IMR-90 (cell line): ENCODE results near the gene NR4A1. TPM values are rescaled to one million over a fixed set of nuclear protein-coding genes. Genes with fewer than 3 reads are reported as not detected.

Experiments used
- ATAC-seq: fragments of 200-7000 bp; cut with Tn5 transposase; 2 replicates; pipeline ENCODE4 v1.9.1; 2020; ENCODE audit warnings: low read depth, mild to moderate bottlenecking, moderate library complexity
- BruUV-seq: library from RNA; stranded (reverse); fragments of 400-500 nt; replicated peaks from 2 replicates; lab custom pipeline; 2021; lab: Mats Ljungman, UMichigan
- CTCF ChIA-PET: fragments of 300-600 bp; formaldehyde crosslinking; extraction: SDS; loops from one replicate; lab custom pipeline; 2021; ENCODE audit warnings: antibody characterized with exemption; lab: Yijun Ruan, JAX
- POLR2A ChIA-PET: fragments of 300-600 bp; sonication (Branson Sonifier 250); formaldehyde crosslinking; loops from one replicate; lab custom pipeline; 2022; ENCODE audit warnings: antibody characterized with exemption; ENCODE audit not compliant: unreplicated experiment; lab: Charles Lee
- DNase-seq: peaks from one replicate; pipeline ENCODE4 v3.0.0; 2013
- H2AFZ ChIP-seq: replicated peaks from 2 replicates; pipeline ENCODE3; 2013; ENCODE audit warnings: low read length, mild to moderate bottlenecking; ENCODE audit not compliant: poor library complexity
- H2AK5ac ChIP-seq: 2 replicates; pipeline ENCODE4 v1.6.1; 2013; ENCODE audit warnings: low read depth, low read length, inconsistent platforms
- H2AK9ac ChIP-seq: replicated peaks from 2 replicates; pipeline ENCODE3; 2013; ENCODE audit warnings: mild to moderate bottlenecking, low read depth, low read length, moderate library complexity; ENCODE audit not compliant: poor library complexity
- H2BK120ac ChIP-seq: 2 replicates; pipeline ENCODE4 v1.6.1; 2013; ENCODE audit warnings: low read depth, low read length, inconsistent platforms
- H2BK15ac ChIP-seq: 3 replicates; pipeline ENCODE4 v1.6.1; 2013; ENCODE audit warnings: low read depth, low read length, inconsistent platforms
- H2BK20ac ChIP-seq: 2 replicates; pipeline ENCODE4 v1.6.1; 2013; ENCODE audit warnings: low read depth, mild to moderate bottlenecking, inconsistent platforms, low read length, moderate library complexity
- H2BK5ac ChIP-seq: 2 replicates; pipeline ENCODE4 v1.6.1; 2013; ENCODE audit warnings: mild to moderate bottlenecking, low read depth, low read length, inconsistent platforms; ENCODE audit not compliant: poor library complexity, severe bottlenecking
- H3K14ac ChIP-seq: replicated peaks from 2 replicates; pipeline ENCODE4 v1.6.1; 2013; ENCODE audit warnings: low read depth, low read length, inconsistent platforms
- H3K18ac ChIP-seq: 2 replicates; pipeline ENCODE4 v1.6.1; 2013; ENCODE audit warnings: low read depth, low read length, control low read depth
- H3K23ac ChIP-seq: 2 replicates; pipeline ENCODE4 v1.6.1; 2013; ENCODE audit warnings: low read depth, low read length, inconsistent platforms
- H3K27ac ChIP-seq: 2 replicates; pipeline ENCODE4 v1.5.1; 2013; ENCODE audit warnings: mild to moderate bottlenecking, control low read depth, low read length; ENCODE audit not compliant: insufficient read depth
- H3K27me3 ChIP-seq: 2 replicates; pipeline ENCODE4 v1.6.1; 2013; ENCODE audit warnings: low read length; ENCODE audit not compliant: control insufficient read depth, insufficient read depth
- H3K36me3 ChIP-seq: 2 replicates; pipeline ENCODE4 v1.6.1; 2013; ENCODE audit warnings: low read length, mixed read lengths; ENCODE audit not compliant: control insufficient read depth, insufficient read depth
- H3K4ac ChIP-seq: 2 replicates; pipeline ENCODE4 v1.6.1; 2013; ENCODE audit warnings: low read depth, low read length, inconsistent platforms
- H3K4me1 ChIP-seq: 2 replicates; pipeline ENCODE4 v1.6.1; 2013; ENCODE audit warnings: low read length, mixed read lengths; ENCODE audit not compliant: control insufficient read depth, insufficient read depth
- H3K4me2 ChIP-seq: 2 replicates; pipeline ENCODE4 v1.6.1; 2013; ENCODE audit warnings: low read depth, mild to moderate bottlenecking, control low read depth, low read length, moderate library complexity
- H3K4me3 ChIP-seq: 2 replicates; pipeline ENCODE4 v1.5.1; 2013; ENCODE audit warnings: low read depth, mild to moderate bottlenecking, control low read depth, low read length, moderate library complexity; ENCODE audit not compliant: insufficient read depth
- H3K56ac ChIP-seq: 2 replicates; pipeline ENCODE4 v1.6.1; 2013; ENCODE audit warnings: low read length, inconsistent platforms; ENCODE audit not compliant: insufficient read depth; ENCODE audit errors: extremely low read depth
- H3K79me1 ChIP-seq, 2 experiments: 2 replicates each; pipeline ENCODE4 v1.6.1; 2013; ENCODE audit warnings: low read length in 2 of 2, inconsistent platforms in 1 of 2, low read depth in 1 of 2
- H3K9ac ChIP-seq: 2 replicates; pipeline ENCODE4 v1.6.1; 2013; ENCODE audit warnings: low read depth, low read length, control low read depth
- H3K9me1 ChIP-seq: 2 replicates; pipeline ENCODE4 v1.6.1; 2013; ENCODE audit warnings: low read length, inconsistent platforms; ENCODE audit not compliant: insufficient read depth
- H3K9me3 ChIP-seq: 2 replicates; pipeline ENCODE4 v1.6.1; 2013; ENCODE audit warnings: low read length; ENCODE audit not compliant: control insufficient read depth, insufficient read depth
- H4K20me1 ChIP-seq: 2 replicates; pipeline ENCODE4 v1.6.1; 2013; ENCODE audit warnings: low read length, inconsistent platforms; ENCODE audit not compliant: insufficient read depth
- H4K5ac ChIP-seq: 2 replicates; pipeline ENCODE4 v1.6.1; 2013; ENCODE audit warnings: mild to moderate bottlenecking, low read depth, low read length, control low read depth
- H4K8ac ChIP-seq, 2 experiments: 2 replicates each; pipeline ENCODE4 v1.6.1; 2013; ENCODE audit warnings: low read depth in 2 of 2, low read length in 2 of 2, control low read depth in 1 of 2, inconsistent platforms in 1 of 2
- H4K91ac ChIP-seq: 2 replicates; pipeline ENCODE4 v1.6.1; 2013; ENCODE audit warnings: low read depth, low read length, inconsistent platforms; ENCODE audit not compliant: insufficient read depth
- BHLHE40 ChIP-seq: fragments of 150-350 bp; IDR thresholded peaks from 2 replicates; pipeline ENCODE4 v1.6.1; 2016; ENCODE audit warnings: mild to moderate bottlenecking, low read depth, low read length
- CEBPB ChIP-seq: IDR thresholded peaks from 2 replicates; pipeline ENCODE4 v1.6.1; 2012; ENCODE audit warnings: low read depth, low read length, improper control_type of control experiment
- CHD1 ChIP-seq: IDR thresholded peaks from 2 replicates; pipeline ENCODE4 v1.6.1; 2012; ENCODE audit warnings: low read depth, low read length, improper control_type of control experiment
- CTCF ChIP-seq: conservative IDR thresholded peaks from 2 replicates; pipeline ENCODE4 v1.5.1; 2012; ENCODE audit warnings: mild to moderate bottlenecking, low read depth, low read length, improper control_type of control experiment
- ELK1 ChIP-seq: fragments of 150-350 bp; IDR thresholded peaks from 2 replicates; pipeline ENCODE4 v1.6.1; 2016; ENCODE audit warnings: low read depth, mild to moderate bottlenecking, low read length, moderate library complexity, borderline replicate concordance
- FOS ChIP-seq: fragments of 150-350 bp; IDR thresholded peaks from 2 replicates; pipeline ENCODE4 v1.6.1; 2016; ENCODE audit warnings: low read depth, low read length
- MAFK ChIP-seq: IDR thresholded peaks from 2 replicates; pipeline ENCODE4 v1.6.1; 2012; ENCODE audit warnings: low read depth, low read length, improper control_type of control experiment
- MAZ ChIP-seq: IDR thresholded peaks from 2 replicates; pipeline ENCODE4 v1.6.1; 2012; ENCODE audit warnings: low read depth, mild to moderate bottlenecking, low read length, improper control_type of control experiment, moderate library complexity, borderline replicate concordance
- MXI1 ChIP-seq: IDR thresholded peaks from 2 replicates; pipeline ENCODE4 v1.6.1; 2012; ENCODE audit warnings: low read depth, mild to moderate bottlenecking, low read length, moderate library complexity, borderline replicate concordance
- NFE2L2 ChIP-seq: fragments of 150-350 bp; IDR thresholded peaks from 2 replicates; pipeline ENCODE4 v1.6.1; 2016; ENCODE audit warnings: low read depth, mild to moderate bottlenecking, low read length
- POLR2A ChIP-seq: IDR thresholded peaks from 2 replicates; pipeline ENCODE4 v1.6.1; 2012; ENCODE audit warnings: mild to moderate bottlenecking, low read depth, low read length
- RAD21 ChIP-seq: IDR thresholded peaks from 2 replicates; pipeline ENCODE4 v1.6.1; 2012; ENCODE audit warnings: low read length, improper control_type of control experiment
- RCOR1 ChIP-seq: IDR thresholded peaks from 2 replicates; pipeline ENCODE4 v1.6.1; 2012; ENCODE audit warnings: mild to moderate bottlenecking, low read length, improper control_type of control experiment; ENCODE audit not compliant: insufficient replicate concordance
- RFX5 ChIP-seq: IDR thresholded peaks from 2 replicates; pipeline ENCODE4 v1.8.0; 2012; ENCODE audit warnings: low read depth, mild to moderate bottlenecking, low read length, moderate library complexity
- SMC3 ChIP-seq: fragments of 150-350 bp; IDR thresholded peaks from 2 replicates; pipeline ENCODE4 v1.6.1; 2016; ENCODE audit warnings: low read depth, mild to moderate bottlenecking, antibody characterized with exemption, low read length, moderate library complexity
- USF2 ChIP-seq: fragments of 150-350 bp; IDR thresholded peaks from 2 replicates; pipeline ENCODE4 v1.6.1; 2017; ENCODE audit warnings: mild to moderate bottlenecking, antibody characterized with exemption, low read length, low read depth
- WGBS, 2 experiments: methylation state at CpG; one replicate each; pipeline versions ENCODE4 v1.1.5 to v1.1.7; 2013; ENCODE audit warnings: missing lambda C conversion rate in 2 of 2; ENCODE audit not compliant: insufficient read length in 1 of 2; ENCODE audit errors: extremely low coverage in 2 of 2; 5-methylcytosine and 5-hydroxymethylcytosine counted together
- dilution Hi-C: fragments of 300-500 bp; cut with HindIII; formaldehyde crosslinking; loops from one replicate; pipeline ENCODE4 v1.14.3; 2018; ENCODE audit warnings: low sequenced_read_pairs; ENCODE audit not compliant: unreplicated experiment
- in situ Hi-C: fragments of 300-500 bp; cut with MboI; formaldehyde crosslinking; loops from 3 replicates; pipeline ENCODE4 v1.14.3; 2019; ENCODE audit warnings: low sequenced_read_pairs, inconsistent platforms, mixed read lengths
- intact Hi-C: fragments of 100-400 bp; cut with micrococcal nuclease; formaldehyde crosslinking; loops from 2 replicates; pipeline ENCODE4 v1.10.0; 2022
- polyA plus RNA-seq, 3 experiments: library from polyadenylated mRNA; depleted of rRNA; stranded (reverse); fragments of >200 nt; gene quantifications; 2 replicates each; pipeline ENCODE4 v1.2.3, GENCODE V29; 2012; ENCODE audit warnings: low replicate concordance in 1 of 3
- total RNA-seq: library from RNA; depleted of rRNA; stranded (reverse); fragments of >200 nt; gene quantifications from 2 replicates; pipeline ENCODE4 v1.2.3, GENCODE V29; 2012

The NR4A1 gene
- total and polyA plus RNA-seq, 2 of the 4 experiments (the other 2 are of a cell fraction), result 6.6 to 34.1 TPM

- Histone ChIP-seq H3K9me3 (no peaks in the 10 kb centered on the region), H3K36me3 (peaks cover 43% of the 10 kb centered on the region), H3K56ac (no peak overlapping the region), H3K18ac (no peak overlapping the region), H3K27ac (no peak overlapping the region), H3K4me2 (no peak overlapping the region), H3K23ac (no peak overlapping the region), H3K9ac (no peak overlapping the region), H4K8ac (no peak overlapping the region), H4K20me1 (peaks cover 46% of the 10 kb centered on the region), H2BK5ac (no peak overlapping the region), H3K14ac (no peak overlapping the region), H3K4me3 (no peak overlapping the region; the same call in 1 of the 2 replicates), H3K9me1 (peaks cover 14% of the 10 kb centered on the region; the same call in 1 of the 2 replicates), H4K5ac (no peak overlapping the region), H3K79me1 (peaks cover 0 to 57% of the 10 kb centered on the region in 2 experiments; a peak in 2 of 4 replicates), H3K4ac (no peak overlapping the region), H4K91ac (no peak overlapping the region), H2BK120ac (no peak overlapping the region), H3K27me3 (no peaks in the 10 kb centered on the region), H2AFZ (no peak overlapping the region), H2AK5ac (no peak overlapping the region), H3K4me1 (peaks cover 18% of the 10 kb centered on the region), H2BK15ac (no peak overlapping the region), H2AK9ac (no peak overlapping the region), H2BK20ac (no peak overlapping the region)
- in situ Hi-C loops (no loop called here), dilution Hi-C loops (no loop called here), intact Hi-C loops (no loop called here)
- CTCF ChIA-PET, result no interaction called here
- no TSS peak for BruUV-seq
- TF ChIP-seq BHLHE40 (no peak), ELK1 (no peak), RCOR1 (no peak), RAD21 (no peak), MXI1 (no peak), POLR2A (no peak; the same call in none of the 2 replicates), CEBPB (no peak), MAZ (peak; percentile 8; the same call in 1 of the 2 replicates), MAFK (no peak), USF2 (peak; percentile 71), NFE2L2 (no peak; the same call in 1 of the 2 replicates), SMC3 (no peak), CTCF (no peak), FOS (no peak), RFX5 (no peak), CHD1 (0 out of 2 replicates have a peak, but pooled peaks have one; percentile 79)
- ATAC-seq (no peak), DNase-seq (no peak)
- 98% methylated on average over 12 of the region's 21 CpGs; no CpG with 5 or more reads in 1 of the 2 experiments for WGBS, 2 experiments
- POLR2A ChIA-PET, result no interaction called here
These were observed 3.1 kb downstream of the NR4A1 start for GRCh38 chr12:52054231-52054832.
